H1 (cell line): ENCODE measurements around the gene HOXA11. TPM values are rescaled to one million over a fixed set of nuclear protein-coding genes. Genes with fewer than 3 reads are reported as not detected.

Source experiments
- CTCF ChIA-PET: fragments of 300-600 bp; sonication (Branson Sonifier 250); formaldehyde crosslinking; loops from one replicate; lab custom pipeline; 2021; ENCODE audit not compliant: partially characterized antibody; lab: Charles Lee
- POLR2A ChIA-PET: fragments of 300-600 bp; sonication (Branson Sonifier 250); formaldehyde crosslinking; loops from one replicate; lab custom pipeline; 2021; ENCODE audit warnings: inconsistent platforms; ENCODE audit not compliant: partially characterized antibody; lab: Charles Lee
- DNase-seq, 2 experiments: peaks; one replicate each; pipeline versions ENCODE4 v3.0.0 to v3.0.0-alpha.2; 2010 to 2022; ENCODE audit warnings: low spot score in 2 of 2, low read depth in 1 of 2, mixed read lengths in 1 of 2
- FAIRE-seq: peaks from 2 replicates; lab custom pipeline; 2011; peaks lifted over from hg19 to GRCh38; lab: Jason Lieb, UNC
- H2AFZ ChIP-seq: 2 replicates; pipeline ENCODE4 v1.8.1; 2012; ENCODE audit warnings: low read length, inconsistent platforms
- H2AK5ac ChIP-seq: 2 replicates; pipeline ENCODE4 v1.6.1; 2013; ENCODE audit warnings: low read depth, low read length
- H2BK120ac ChIP-seq: replicated peaks from 2 replicates; pipeline ENCODE3; 2013; ENCODE audit warnings: low read depth, low read length, inconsistent platforms
- H2BK12ac ChIP-seq: 2 replicates; pipeline ENCODE4 v1.6.1; 2013; ENCODE audit warnings: low read depth, low read length
- H2BK15ac ChIP-seq: 2 replicates; pipeline ENCODE4 v1.6.1; 2013; ENCODE audit warnings: low read length
- H2BK20ac ChIP-seq: 2 replicates; pipeline ENCODE4 v1.6.1; 2013; ENCODE audit warnings: low read length
- H2BK5ac ChIP-seq: 2 replicates; pipeline ENCODE4 v1.6.1; 2013; ENCODE audit warnings: low read depth, low read length
- H3K14ac ChIP-seq: 2 replicates; pipeline ENCODE4 v1.6.1; 2013; ENCODE audit warnings: inconsistent platforms; ENCODE audit not compliant: insufficient read length
- H3K18ac ChIP-seq: 2 replicates; pipeline ENCODE4 v1.6.1; 2013; ENCODE audit warnings: low read length; ENCODE audit errors: extremely low read depth
- H3K23ac ChIP-seq: 2 replicates; pipeline ENCODE4 v1.6.1; 2013; ENCODE audit warnings: inconsistent platforms; ENCODE audit not compliant: insufficient read length
- H3K23me2 ChIP-seq: 2 replicates; pipeline ENCODE4 v1.6.1; 2013; ENCODE audit warnings: low read depth, low read length
- H3K27ac ChIP-seq: 2 replicates; pipeline ENCODE4 v1.6.1; 2011; ENCODE audit warnings: low read depth, low read length, inconsistent platforms
- H3K27me3 ChIP-seq, 4 experiments: replicated peaks in 1 of 4; 1 replicate in 1 of 4; 2 replicates in 3 of 4; pipeline versions ENCODE4 v1.6.1 to v1.8.1; 2011 to 2013; ENCODE audit warnings: low read length in 3 of 4, mild to moderate bottlenecking in 3 of 4, inconsistent platforms in 2 of 4, mixed read lengths in 2 of 4, moderate library complexity in 1 of 4; ENCODE audit not compliant: control insufficient read depth in 3 of 4, insufficient read depth in 3 of 4; ENCODE audit errors: extremely low read depth in 1 of 4
- H3K36me3 ChIP-seq, 4 experiments: 2 replicates each; pipeline versions ENCODE4 v1.6.1 to v1.8.1; 2011 to 2013; ENCODE audit warnings: mild to moderate bottlenecking in 4 of 4, low read length in 3 of 4, moderate library complexity in 2 of 4, control low read depth in 1 of 4, inconsistent platforms in 1 of 4; ENCODE audit not compliant: insufficient read depth in 4 of 4, control insufficient read depth in 2 of 4
- H3K4ac ChIP-seq: replicated peaks from 2 replicates; pipeline ENCODE3; 2013; ENCODE audit warnings: low read length, low read depth, mixed read lengths, inconsistent platforms; ENCODE audit not compliant: insufficient read length
- H3K4me1 ChIP-seq, 4 experiments: replicated peaks in 1 of 4; 1 replicate in 1 of 4; 2 replicates in 3 of 4; pipeline versions ENCODE4 v1.6.1 to v1.8.1; 2011 to 2013; ENCODE audit warnings: low read length in 3 of 4, inconsistent platforms in 2 of 4, mixed read lengths in 1 of 4; ENCODE audit not compliant: insufficient read depth in 4 of 4, control insufficient read depth in 3 of 4
- H3K4me2 ChIP-seq, 2 experiments: 2 replicates each; pipeline versions ENCODE4 v1.6.1 to v1.8.1; 2011 to 2013; ENCODE audit warnings: low read depth in 2 of 2, low read length in 2 of 2, control low read depth in 1 of 2, inconsistent platforms in 1 of 2, mild to moderate bottlenecking in 1 of 2; ENCODE audit not compliant: insufficient read depth in 1 of 2
- H3K4me3 ChIP-seq, 4 experiments: fragments of 200-600, 300-600 bp in 1 of 4; sonication (generic), shearing (Covaris generic), sonication (Bioruptor Twin) in 1 of 4; 2 replicates each; pipeline versions ENCODE4 v1.5.1 to v1.8.1; 2011 to 2016; ENCODE audit warnings: low read length in 4 of 4, low read depth in 3 of 4, control low read depth in 2 of 4, inconsistent platforms in 2 of 4, mild to moderate bottlenecking in 2 of 4, mixed read lengths in 1 of 4, moderate library complexity in 1 of 4; ENCODE audit not compliant: insufficient read depth in 2 of 4; ENCODE audit errors: extremely low read depth in 1 of 4
- H3K56ac ChIP-seq: replicated peaks from 2 replicates; pipeline ENCODE3; 2013; ENCODE audit warnings: low read depth, mild to moderate bottlenecking, mixed read lengths, low read length, inconsistent platforms; ENCODE audit not compliant: insufficient read length
- H3K79me1 ChIP-seq: 2 replicates; pipeline ENCODE4 v1.6.1; 2013; ENCODE audit warnings: low read depth, low read length, control low read depth
- H3K79me2 ChIP-seq, 2 experiments: 2 replicates each; pipeline versions ENCODE4 v1.6.1 to v1.8.1; 2012 to 2013; ENCODE audit warnings: low read length in 2 of 2, mild to moderate bottlenecking in 2 of 2, inconsistent platforms in 1 of 2; ENCODE audit not compliant: insufficient read depth in 2 of 2, control insufficient read depth in 1 of 2
- H3K9ac ChIP-seq, 4 experiments: replicated peaks in 1 of 4; 1 replicate in 1 of 4; 2 replicates in 3 of 4; pipeline versions ENCODE4 v1.6.1 to v1.8.1; 2011 to 2013; ENCODE audit warnings: low read depth in 3 of 4, low read length in 3 of 4, control low read depth in 2 of 4, mild to moderate bottlenecking in 2 of 4, moderate library complexity in 2 of 4, inconsistent platforms in 1 of 4; ENCODE audit errors: extremely low read depth in 1 of 4
- H3K9me3 ChIP-seq, 2 experiments: 2 replicates each; pipeline versions ENCODE4 v1.6.1 to v1.8.1; 2012 to 2013; ENCODE audit warnings: mild to moderate bottlenecking in 2 of 2, moderate library complexity in 2 of 2, control low read depth in 1 of 2, inconsistent platforms in 1 of 2, low read depth in 1 of 2, low read length in 1 of 2, mixed read lengths in 1 of 2; ENCODE audit not compliant: insufficient read depth in 2 of 2
- H4K20me1 ChIP-seq, 2 experiments: replicated peaks in 1 of 2; 2 replicates each; pipeline versions ENCODE3 to v1.8.1; 2011 to 2013; ENCODE audit warnings: inconsistent platforms in 2 of 2, low read length in 2 of 2, mild to moderate bottlenecking in 1 of 2; ENCODE audit not compliant: insufficient read depth in 2 of 2, control insufficient read depth in 1 of 2
- H4K5ac ChIP-seq: 2 replicates; pipeline ENCODE4 v1.6.1; 2013; ENCODE audit warnings: low read length, low read depth, mixed read lengths, inconsistent platforms; ENCODE audit not compliant: insufficient read length
- H4K8ac ChIP-seq: 2 replicates; pipeline ENCODE4 v1.8.0; 2013; ENCODE audit warnings: mild to moderate bottlenecking, moderate library complexity, low read length, inconsistent platforms; ENCODE audit not compliant: insufficient read depth; ENCODE audit errors: extremely low read depth
- H4K91ac ChIP-seq: replicated peaks from 2 replicates; pipeline ENCODE3; 2013; ENCODE audit warnings: low read length, mixed read lengths, inconsistent platforms; ENCODE audit not compliant: insufficient read length
- BRCA1 ChIP-seq: IDR thresholded peaks from 2 replicates; pipeline ENCODE4 v1.6.1; 2012; ENCODE audit warnings: low read depth, low read length, improper control_type of control experiment
- CHD2 ChIP-seq: IDR thresholded peaks from 2 replicates; pipeline ENCODE4 v1.6.1; 2012; ENCODE audit warnings: low read length, improper control_type of control experiment
- CTBP2 ChIP-seq: IDR thresholded peaks from 2 replicates; pipeline ENCODE4 v1.7.0; 2011; ENCODE audit warnings: borderline replicate concordance, mild to moderate bottlenecking, moderate library complexity, mixed read lengths, low read length; ENCODE audit not compliant: insufficient read depth, insufficient read length
- GTF2F1 ChIP-seq: IDR thresholded peaks from 2 replicates; pipeline ENCODE4 v1.6.1; 2012; ENCODE audit warnings: low read depth, low read length, improper control_type of control experiment, borderline replicate concordance
- MAFK ChIP-seq: IDR thresholded peaks from 2 replicates; pipeline ENCODE4 v1.6.1; 2012; ENCODE audit warnings: low read depth, mild to moderate bottlenecking, improper control_type of control experiment, low read length
- PHF8 ChIP-seq: fragments of 200-600 bp; sonication (generic); conservative IDR thresholded peaks from 2 replicates; pipeline ENCODE4 v1.7.1; 2012; ENCODE audit warnings: low read depth, mild to moderate bottlenecking, inconsistent platforms, low read length, moderate library complexity
- SIX5 ChIP-seq: IDR thresholded peaks from 2 replicates; pipeline ENCODE4 v1.6.1; 2011; ENCODE audit warnings: mild to moderate bottlenecking, low read depth, low read length
- TAF1 ChIP-seq: IDR thresholded peaks from 2 replicates; pipeline ENCODE4 v1.6.1; 2011; ENCODE audit warnings: mild to moderate bottlenecking, low read depth, low read length
- WGBS, 2 experiments: shearing (Covaris generic) in 1 of 2; methylation state at CpG; one replicate each; pipeline versions ENCODE4 v1.1.6 to v1.1.7; 2013 to 2015; ENCODE audit warnings: low lambda C conversion rate in 2 of 2, mixed read lengths in 2 of 2, inconsistent platforms in 1 of 2, low coverage in 1 of 2, missing lambda C conversion rate in 1 of 2; ENCODE audit not compliant: insufficient replicate concordance in 2 of 2, insufficient coverage in 1 of 2, insufficient read length in 1 of 2; ENCODE audit errors: extremely low coverage in 1 of 2, missing lambda C conversion rate in 1 of 2; 5-methylcytosine and 5-hydroxymethylcytosine counted together
- polyA plus RNA-seq, 7 experiments: library from polyadenylated mRNA; depleted of rRNA in 3 of 7; stranded (reverse) in 5 of 7; unstranded in 2 of 7; fragments of >200 nt in 5 of 7; fragments of 200-250 nt in 2 of 7; gene quantifications; 1 replicate in 5 of 7; 2 replicates in 1 of 7; 4 replicates in 1 of 7; pipeline versions ENCODE4 v1.2.1 to v1.2.3, GENCODE V29; 2011 to 2013; ENCODE audit warnings: missing spikeins in 2 of 7, mixed read lengths in 2 of 7
- total RNA-seq: library from RNA; stranded (reverse); fragmentation: NEBNext Ultra II Directional; extraction: Animal tissue kit (Norgen Biotek cat#: 25700); gene quantifications from 2 replicates; pipeline ENCODE4 v1.2.1, GENCODE V29; 2021

Gene HOXA11
- total and polyA plus RNA-seq, 2 of the 8 experiments (the other 6 are each of a cell fraction or from before 2014, with no cell fraction given): not detected

DNA sequence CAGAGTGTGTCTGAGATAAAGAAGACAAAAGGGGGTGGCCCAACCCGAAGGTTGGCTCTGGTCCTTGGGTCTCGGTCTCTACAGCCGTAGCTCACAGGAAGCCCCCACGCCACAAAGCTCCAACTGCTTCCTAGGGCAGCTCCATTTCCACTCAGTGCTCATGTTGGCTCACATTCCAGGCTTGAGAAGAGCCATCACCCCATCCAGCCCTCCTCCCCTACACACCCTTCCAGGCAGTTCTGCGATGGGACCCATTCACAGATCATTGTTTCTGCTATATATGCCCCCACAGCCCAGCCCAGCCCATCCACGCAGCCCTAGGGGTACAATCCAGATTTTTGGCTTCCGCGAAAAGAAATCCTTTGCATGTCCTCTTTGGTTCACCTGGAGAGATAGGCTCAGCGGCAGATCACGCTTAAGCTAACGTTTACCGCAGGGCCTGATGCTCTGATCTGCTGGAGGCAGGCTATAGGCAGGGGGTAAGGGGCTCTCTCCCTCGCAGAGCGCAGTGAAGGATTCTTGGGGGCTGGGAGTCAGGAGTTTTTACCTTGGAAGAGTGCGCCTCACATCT lies 6.2 kb upstream of the HOXA11 start:
- 25% methylated on average over 15 of the region's 15 CpGs; no CpG with 5 or more reads in 1 of the 2 experiments for WGBS, 2 experiments
- no peak overlapping the region for H4K8ac ChIP-seq
- DNase-seq: no peak
- H3K18ac ChIP-seq: no peak overlapping the region
- H3K23me2 ChIP-seq: no peaks in the 10 kb centered on the region
- H4K20me1 ChIP-seq: peaks cover 22 to 52% of the 10 kb centered on the region in 2 experiments
- H4K5ac ChIP-seq: no peak overlapping the region
- H3K56ac ChIP-seq: no peak overlapping the region
- no peak overlapping the region for H3K4ac ChIP-seq
- H3K4me2 ChIP-seq: no peak overlapping the region; a peak in 1 of 4 replicates
- H2AK5ac ChIP-seq: no peak overlapping the region
- no peak overlapping the region for H2AFZ ChIP-seq
- H2BK12ac ChIP-seq: 0 out of 2 replicates have a peak overlapping the region, but pooled peaks have one; percentile 27
- H3K27me3 ChIP-seq: peaks cover 86 to 100% (median 96%) of the 10 kb centered on the region in 4 experiments
- no peak overlapping the region for H3K4me3 ChIP-seq
- no peak overlapping the region for H3K14ac ChIP-seq
- TF ChIP-seq PHF8 (no peak), TAF1 (no peak), BRCA1 (no peak), MAFK (no peak), GTF2F1 (no peak), CHD2 (no peak), CTBP2 (no peak), SIX5 (no peak)
- no peaks in the 10 kb centered on the region for H3K79me2 ChIP-seq
- H2BK15ac ChIP-seq: no peak overlapping the region
- no peaks in the 10 kb centered on the region for H3K79me1 ChIP-seq
- H2BK5ac ChIP-seq: no peak overlapping the region
- no peak overlapping the region for H2BK20ac ChIP-seq
- no peak for FAIRE-seq
- no peak overlapping the region for H3K9ac ChIP-seq
- ChIA-PET POLR2A (no interaction called here), CTCF (interaction anchor here (0.8 to 9.1 kb wide), 10 partner anchors 8 to 829 kb away, joined by 3 to 64 read pairs (median 4); partner anchors contain the start of genes HOXA13 and HOXA5)
- peaks cover 0 to 10% (median 0%) of the 10 kb centered on the region in 4 experiments; a peak in 1 of 8 replicates for H3K36me3 ChIP-seq
- H3K23ac ChIP-seq: no peak overlapping the region
- peaks cover 0 to 17% (median 12%) of the 10 kb centered on the region in 4 experiments; a peak in 5 of 7 replicates for H3K4me1 ChIP-seq
- peaks cover 0 to 3% of the 10 kb centered on the region in 2 experiments; a peak in 1 of 4 replicates for H3K9me3 ChIP-seq
- no peak overlapping the region for H4K91ac ChIP-seq
- H2BK120ac ChIP-seq: no peak overlapping the region
- no peak overlapping the region for H3K27ac ChIP-seq
